ENCODE results near the gene MAN2A1.
"Not testable (repeated sequence)": the region's sequence is repeated elsewhere in the genome, so short reads cannot be mapped to it uniquely, and the experiment has no call there.

The MAN2A1 gene

GRCh38 chr5:109876941-109877669, 187.4 kb downstream of the MAN2A1 start:
- DNase-seq = no peak

GRCh38 chr5:109877670-109878045, 187.9 kb downstream of the MAN2A1 start:
- no peak for DNase-seq

GRCh38 chr5:109878887-109879286, 189.2 kb downstream of the MAN2A1 start:
- no peak for DNase-seq

- DNase-seq = no peak
Observed at GRCh38 chr5:109880907-109881685, 191.4 kb downstream of the MAN2A1 start.

- DNase-seq = no peak
Observed at GRCh38 chr5:109882546-109882945, 192.8 kb downstream of the MAN2A1 start.

GRCh38 chr5:109884676-109885075, 194.9 kb downstream of the MAN2A1 start:
- DNase-seq = no peak

- no peak for DNase-seq
Observed at GRCh38 chr5:109885205-109885604, 195.5 kb downstream of the MAN2A1 start.

GRCh38 chr5:109888989-109889388, 199.3 kb downstream of the MAN2A1 start:
- DNase-seq = no peak

GRCh38 chr5:109893271-109893670, 203.5 kb downstream of the MAN2A1 start:
- DNase-seq = not testable (repeated sequence)

GRCh38 chr5:109898269-109899162, 208.8 kb downstream of the MAN2A1 start:
- no peak for DNase-seq

GRCh38 chr5:109899163-109899535, 209.4 kb downstream of the MAN2A1 start:
- no peak for DNase-seq

- DNase-seq = no peak
Observed at GRCh38 chr5:109900461-109900860, 210.7 kb downstream of the MAN2A1 start.

GRCh38 chr5:109900911-109901627, 211.3 kb downstream of the MAN2A1 start:
- DNase-seq = no peak

GRCh38 chr5:109901628-109901981, 211.9 kb downstream of the MAN2A1 start:
- no peak for DNase-seq

- no peak for DNase-seq
Observed at GRCh38 chr5:109903061-109903460, 213.3 kb downstream of the MAN2A1 start.

GRCh38 chr5:109905906-109906305, 216.2 kb downstream of the MAN2A1 start:
- DNase-seq = no peak

GRCh38 chr5:109907189-109907588, 217.5 kb downstream of the MAN2A1 start:
- DNase-seq = no peak

- DNase-seq = no peak
Observed at GRCh38 chr5:109907731-109908130, 218.0 kb downstream of the MAN2A1 start.

- no peak for DNase-seq
Observed at GRCh38 chr5:109908366-109908765, 218.6 kb downstream of the MAN2A1 start.

GRCh38 chr5:109910874-109911273, 221.1 kb downstream of the MAN2A1 start:
- no peak for DNase-seq

GRCh38 chr5:109911731-109912130, 222.0 kb downstream of the MAN2A1 start:
- no peak for DNase-seq

- DNase-seq = no peak
Observed at GRCh38 chr5:109914906-109915305, 225.2 kb downstream of the MAN2A1 start.
